ENCODE measurements around the gene GGA1.

DNA sequence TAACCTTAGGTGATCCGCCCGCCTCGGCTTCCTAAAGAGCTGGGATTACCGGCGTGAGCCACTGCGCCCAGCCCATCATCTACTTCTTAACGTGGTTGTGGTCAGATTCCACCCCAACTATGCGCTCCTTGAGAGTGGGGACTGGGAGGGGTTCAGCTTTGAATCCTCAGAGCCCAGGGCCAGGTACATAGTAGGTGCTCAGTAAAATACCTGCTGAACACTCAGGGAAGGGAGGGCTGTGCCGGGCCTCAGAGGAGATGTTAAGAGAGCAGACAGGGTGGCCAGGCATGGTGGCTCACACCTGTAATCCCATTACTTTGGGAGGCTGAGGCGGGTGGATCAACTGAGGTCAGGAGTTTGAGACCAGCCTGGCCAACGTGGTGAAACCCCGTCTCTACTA lies 65.6 kb downstream of the GGA1 start:
- TF ChIP-seq EZH2 (optimal IDR thresholded peaks at IDR 0.05; ENCODE audit: low read depth, low read length), result no peak
- TF ChIP-seq, protein P1, sequence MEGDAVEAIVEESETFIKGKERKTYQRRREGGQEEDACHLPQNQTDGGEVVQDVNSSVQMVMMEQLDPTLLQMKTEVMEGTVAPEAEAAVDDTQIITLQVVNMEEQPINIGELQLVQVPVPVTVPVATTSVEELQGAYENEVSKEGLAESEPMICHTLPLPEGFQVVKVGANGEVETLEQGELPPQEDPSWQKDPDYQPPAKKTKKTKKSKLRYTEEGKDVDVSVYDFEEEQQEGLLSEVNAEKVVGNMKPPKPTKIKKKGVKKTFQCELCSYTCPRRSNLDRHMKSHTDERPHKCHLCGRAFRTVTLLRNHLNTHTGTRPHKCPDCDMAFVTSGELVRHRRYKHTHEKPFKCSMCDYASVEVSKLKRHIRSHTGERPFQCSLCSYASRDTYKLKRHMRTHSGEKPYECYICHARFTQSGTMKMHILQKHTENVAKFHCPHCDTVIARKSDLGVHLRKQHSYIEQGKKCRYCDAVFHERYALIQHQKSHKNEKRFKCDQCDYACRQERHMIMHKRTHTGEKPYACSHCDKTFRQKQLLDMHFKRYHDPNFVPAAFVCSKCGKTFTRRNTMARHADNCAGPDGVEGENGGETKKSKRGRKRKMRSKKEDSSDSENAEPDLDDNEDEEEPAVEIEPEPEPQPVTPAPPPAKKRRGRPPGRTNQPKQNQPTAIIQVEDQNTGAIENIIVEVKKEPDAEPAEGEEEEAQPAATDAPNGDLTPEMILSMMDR (IDR thresholded peaks at IDR 0.05; ENCODE audit: low read length), result no peak
